C4-2B (cell line): ENCODE data around the gene SYT1.
"Not testable (repeated sequence)": the region's sequence is repeated elsewhere in the genome, so short reads cannot be mapped to it uniquely, and the experiment has no call there.

ENCODE experiments used
- H3K27ac ChIP-seq: fragments of 450-650 bp; 2 replicates; pipeline ENCODE4 v1.5.1; 2017
- ZFX ChIP-seq: fragments of 450-650 bp; IDR thresholded peaks from 2 replicates; pipeline ENCODE4 v1.6.1; 2017
- TF ChIP-seq, protein P1 (sequence below): fragments of 450-650 bp; conservative IDR thresholded peaks from 2 replicates; pipeline ENCODE4 v1.5.1; 2017; ENCODE audit warnings: mild to moderate bottlenecking

Gene SYT1

DNA sequence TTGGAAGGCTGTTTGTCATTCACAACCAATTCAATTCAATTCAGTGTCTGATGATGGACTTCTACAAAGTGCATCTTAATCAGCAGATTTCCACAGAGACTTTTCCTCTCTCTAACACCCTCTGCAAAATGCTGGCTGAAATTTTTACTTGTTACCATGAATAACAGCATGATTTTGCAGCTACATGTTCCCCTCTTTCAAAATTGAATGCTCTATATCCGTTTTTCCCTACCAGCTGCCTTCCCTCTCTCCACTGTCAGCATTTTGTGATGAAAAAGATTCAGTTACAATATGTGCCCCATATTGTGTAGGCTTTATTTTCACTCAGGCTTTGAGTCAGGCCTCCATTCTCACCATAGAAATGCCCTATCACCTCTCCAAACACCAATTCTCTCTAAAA, 334.6 kb downstream of the SYT1 start:
- no peak for TF ChIP-seq ZFX
- TF ChIP-seq, protein P1, sequence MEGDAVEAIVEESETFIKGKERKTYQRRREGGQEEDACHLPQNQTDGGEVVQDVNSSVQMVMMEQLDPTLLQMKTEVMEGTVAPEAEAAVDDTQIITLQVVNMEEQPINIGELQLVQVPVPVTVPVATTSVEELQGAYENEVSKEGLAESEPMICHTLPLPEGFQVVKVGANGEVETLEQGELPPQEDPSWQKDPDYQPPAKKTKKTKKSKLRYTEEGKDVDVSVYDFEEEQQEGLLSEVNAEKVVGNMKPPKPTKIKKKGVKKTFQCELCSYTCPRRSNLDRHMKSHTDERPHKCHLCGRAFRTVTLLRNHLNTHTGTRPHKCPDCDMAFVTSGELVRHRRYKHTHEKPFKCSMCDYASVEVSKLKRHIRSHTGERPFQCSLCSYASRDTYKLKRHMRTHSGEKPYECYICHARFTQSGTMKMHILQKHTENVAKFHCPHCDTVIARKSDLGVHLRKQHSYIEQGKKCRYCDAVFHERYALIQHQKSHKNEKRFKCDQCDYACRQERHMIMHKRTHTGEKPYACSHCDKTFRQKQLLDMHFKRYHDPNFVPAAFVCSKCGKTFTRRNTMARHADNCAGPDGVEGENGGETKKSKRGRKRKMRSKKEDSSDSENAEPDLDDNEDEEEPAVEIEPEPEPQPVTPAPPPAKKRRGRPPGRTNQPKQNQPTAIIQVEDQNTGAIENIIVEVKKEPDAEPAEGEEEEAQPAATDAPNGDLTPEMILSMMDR, result no peak
- H3K27ac ChIP-seq, result no peak overlapping the region

DNA sequence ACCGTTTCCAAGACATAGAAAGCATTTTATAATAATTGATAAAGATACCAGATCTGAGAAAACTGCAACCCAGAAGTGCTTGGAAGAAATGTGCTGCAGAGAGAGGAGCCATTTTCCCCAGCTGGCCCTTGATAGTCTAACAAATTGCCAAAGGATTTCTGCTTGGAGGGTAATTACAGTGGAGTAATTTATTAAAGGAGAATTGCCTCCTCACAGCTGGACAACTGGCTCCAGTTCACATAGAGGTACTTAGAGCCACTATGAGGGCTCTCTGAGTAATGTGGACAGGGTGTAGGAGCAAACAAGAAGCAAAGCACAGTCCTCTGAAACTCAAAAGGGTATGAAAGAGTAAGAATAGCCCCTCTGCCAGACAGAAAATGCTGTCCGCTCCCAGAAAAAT, 335.6 kb downstream of the SYT1 start:
- TF ChIP-seq, protein P1, result no peak
- TF ChIP-seq ZFX, result no peak
- H3K27ac ChIP-seq, result no peak overlapping the region

DNA sequence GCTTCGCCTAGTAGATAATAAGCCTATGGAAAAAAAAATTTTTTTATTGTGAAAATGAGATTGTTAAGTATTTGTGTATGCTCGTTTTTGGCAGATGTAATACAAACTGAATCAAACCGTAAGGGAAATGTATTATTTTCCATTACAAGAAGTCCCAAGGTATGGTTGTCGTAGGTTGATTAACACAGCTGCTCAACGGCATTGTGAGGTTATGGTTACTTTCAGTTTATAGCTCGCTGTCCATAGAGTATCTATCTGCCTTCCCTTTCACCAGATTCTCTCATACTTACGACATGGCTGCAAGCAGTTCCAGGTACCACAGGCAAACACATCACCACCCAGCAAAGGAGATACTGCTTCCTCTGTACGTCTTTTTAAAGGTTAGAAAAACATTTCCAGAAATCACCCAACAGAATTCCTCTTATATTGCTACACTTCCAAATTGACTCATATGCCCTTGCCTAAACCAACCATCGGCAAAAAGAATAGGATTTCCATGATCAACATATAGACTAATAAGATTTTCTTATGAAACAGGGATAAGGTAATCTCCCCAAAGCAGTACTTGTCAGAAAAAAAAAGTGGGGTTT, 338.6 kb downstream of the SYT1 start:
- H3K27ac ChIP-seq, result no peak overlapping the region
- TF ChIP-seq, protein P1, result no peak
- no peak for TF ChIP-seq ZFX

DNA sequence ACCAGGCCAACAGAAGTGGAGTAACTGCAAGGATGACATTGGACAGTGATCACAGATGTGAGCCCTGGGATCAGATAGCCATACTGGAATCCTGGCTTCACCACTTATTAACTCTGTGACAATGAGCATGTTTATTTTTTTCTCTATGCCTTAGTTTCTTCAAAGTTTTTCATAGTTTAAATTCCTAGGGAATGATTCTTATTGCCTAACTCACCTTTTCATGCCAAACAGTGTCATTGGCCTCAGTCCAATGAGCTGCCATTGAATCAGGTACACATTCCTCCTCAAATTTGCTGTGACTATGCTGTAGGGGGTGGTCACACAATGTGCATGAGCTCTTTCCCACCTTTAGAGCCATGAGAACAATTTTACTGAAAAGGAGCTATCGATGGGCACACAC, 342.3 kb downstream of the SYT1 start:
- no peak overlapping the region for H3K27ac ChIP-seq
- TF ChIP-seq, protein P1, result no peak

DNA sequence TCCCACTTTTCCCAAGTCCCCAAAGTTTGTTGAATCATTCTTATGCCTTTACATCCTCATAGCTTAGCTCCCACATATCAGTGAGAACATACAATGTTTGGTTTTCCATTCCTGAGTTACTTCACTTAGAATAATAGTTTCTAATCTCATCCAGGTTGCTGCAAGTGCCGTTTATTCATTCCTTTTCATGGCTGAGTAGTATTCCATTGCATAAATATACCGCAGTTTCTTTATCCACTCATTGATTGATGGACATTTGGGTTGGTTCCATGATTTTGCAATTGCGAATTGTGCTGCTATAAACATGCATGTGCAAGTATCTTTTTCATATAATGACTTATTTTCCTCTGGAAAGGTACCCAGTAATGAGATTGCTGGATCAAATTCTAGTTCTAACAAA, 345.8 kb downstream of the SYT1 start:
- not testable (repeated sequence) for H3K27ac ChIP-seq

DNA sequence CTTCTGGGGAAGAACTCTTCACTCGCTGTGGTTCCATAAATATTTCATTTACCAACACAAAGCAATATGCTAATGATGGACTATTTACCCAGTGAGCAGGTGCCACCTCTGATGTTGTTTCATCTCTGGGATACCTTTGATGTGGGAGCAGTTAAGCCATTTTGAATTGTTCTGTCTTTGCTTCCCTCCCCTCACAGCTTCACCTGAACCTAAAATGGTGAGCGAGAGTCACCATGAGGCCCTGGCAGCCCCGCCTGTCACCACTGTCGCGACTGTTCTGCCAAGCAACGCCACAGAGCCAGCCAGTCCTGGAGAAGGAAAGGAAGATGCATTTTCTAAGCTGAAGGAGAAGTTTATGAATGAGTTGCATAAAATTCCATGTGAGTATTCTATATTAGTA, 352.7 kb downstream of the SYT1 start:
- H3K27ac ChIP-seq, result no peak overlapping the region
- TF ChIP-seq, protein P1, result no peak
- no peak for TF ChIP-seq ZFX

DNA sequence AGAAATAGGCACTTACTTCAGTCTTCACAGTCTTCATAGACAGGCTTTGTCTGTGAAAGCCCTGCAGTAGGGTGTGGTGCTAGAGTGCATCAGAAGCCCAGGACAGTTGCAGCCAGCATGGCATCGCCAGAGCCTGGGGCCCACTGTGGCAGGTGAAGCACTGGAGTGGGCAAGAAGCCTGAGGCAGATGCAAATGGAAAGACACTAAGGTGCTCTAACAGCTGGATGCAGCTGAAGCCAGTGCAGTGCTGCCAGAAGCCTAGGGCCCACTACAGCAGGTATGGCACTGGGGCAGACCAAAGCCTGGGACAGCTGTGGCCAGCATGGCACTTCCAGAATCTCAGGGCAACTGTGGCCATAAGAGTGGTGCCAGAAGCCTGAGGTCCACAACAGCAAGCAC, 358.6 kb downstream of the SYT1 start:
- H3K27ac ChIP-seq, result 0 out of 2 replicates have a peak overlapping the region, but pooled peaks have one; percentile 4
- TF ChIP-seq, protein P1, result no peak
- TF ChIP-seq ZFX, result no peak

DNA sequence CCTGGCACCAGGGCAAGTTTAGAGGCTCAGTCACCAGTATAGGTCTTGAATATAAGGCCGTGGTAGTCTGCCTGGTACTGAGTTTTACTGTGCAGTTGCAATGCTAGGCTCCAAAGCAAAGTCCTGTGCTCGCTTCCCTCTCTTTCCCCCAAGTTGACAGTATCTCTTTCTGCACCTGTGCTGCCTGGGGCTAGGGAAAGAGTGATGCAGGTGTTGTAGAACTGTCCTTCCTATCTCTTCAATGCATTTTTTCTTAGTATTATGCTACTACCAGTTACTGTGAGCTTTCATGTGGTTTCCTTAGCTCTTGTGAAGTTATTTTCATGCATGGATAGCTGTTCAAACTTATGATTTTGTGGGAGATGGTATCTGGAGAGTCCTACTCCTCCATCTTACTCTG, 359.2 kb downstream of the SYT1 start:
- no peak overlapping the region for H3K27ac ChIP-seq
- TF ChIP-seq, protein P1, result no peak
- TF ChIP-seq ZFX, result no peak
